Nephron (organoid): Measurements from ENCODE around the gene RGS6.

Experiments
- H3K27ac Mint-ChIP-seq, 3 experiments: 2 replicates each; pipeline ENCODE4 v1.8.0; 2020; ENCODE audit warnings: mixed read lengths in 3 of 3, mild to moderate bottlenecking in 2 of 3, moderate library complexity in 1 of 3
- H3K27me3 Mint-ChIP-seq: 2 replicates; pipeline ENCODE4 v1.8.0; 2021; ENCODE audit warnings: low read depth, mild to moderate bottlenecking, moderate library complexity, mixed read lengths
- H3K36me3 Mint-ChIP-seq: 2 replicates; pipeline ENCODE4 v1.8.0; 2020; ENCODE audit warnings: low read depth, mixed read lengths
- H3K4me1 Mint-ChIP-seq: 2 replicates; pipeline ENCODE4 v1.8.0; 2020; ENCODE audit warnings: mixed read lengths
- H3K4me3 Mint-ChIP-seq, 3 experiments: 2 replicates each; pipeline ENCODE4 v1.8.0; 2020; ENCODE audit warnings: mild to moderate bottlenecking in 3 of 3, mixed read lengths in 3 of 3, moderate library complexity in 2 of 3
- H3K9me3 Mint-ChIP-seq: 2 replicates; pipeline ENCODE4 v1.8.0; 2020; ENCODE audit warnings: mixed read lengths
- TF ChIP-seq, protein P1 (sequence below), 3 experiments: fragments of 200-600 bp; sonication (generic); IDR thresholded peaks; one replicate each; pipeline ENCODE4 v1.5.0; 2021; ENCODE audit warnings: antibody characterized with exemption in 3 of 3; ENCODE audit not compliant: unreplicated experiment in 3 of 3

The RGS6 gene

DNA sequence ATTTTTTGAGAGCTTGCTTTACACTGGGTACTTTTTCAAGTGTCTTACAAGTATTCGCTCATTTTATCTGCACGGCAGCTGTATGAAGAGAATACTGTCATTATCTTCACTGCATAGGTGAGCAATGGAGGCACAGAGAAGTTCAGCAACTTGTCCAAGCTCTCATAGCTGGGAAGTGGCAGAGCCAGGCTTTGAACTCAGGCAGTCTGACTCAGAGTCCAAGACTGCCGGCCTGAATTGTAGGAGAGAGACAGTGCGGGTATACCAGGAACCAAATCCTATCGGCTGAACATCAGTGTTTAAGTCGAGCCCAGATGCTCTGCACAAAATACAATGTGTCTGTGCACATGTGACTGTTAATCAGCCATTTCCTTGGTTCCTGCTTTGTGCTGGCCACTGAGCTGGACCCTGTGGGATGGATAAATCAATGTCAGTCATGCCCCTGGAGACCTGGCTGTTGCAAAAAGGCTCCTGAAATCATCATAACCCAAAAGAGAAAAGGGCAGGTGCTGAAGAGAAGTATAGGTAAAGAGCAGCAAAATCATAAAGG, 487.1 kb downstream of the RGS6 start:
- Mint-ChIP-seq H3K9me3 (peaks cover 23% of the 10 kb centered on the region), H3K27ac (no peak overlapping the region), H3K36me3 (peaks cover 4% of the 10 kb centered on the region), H3K4me3 (no peak overlapping the region), H3K4me1 (peaks cover 6% of the 10 kb centered on the region), H3K27me3 (no peaks in the 10 kb centered on the region)
- TF ChIP-seq, protein P1, sequence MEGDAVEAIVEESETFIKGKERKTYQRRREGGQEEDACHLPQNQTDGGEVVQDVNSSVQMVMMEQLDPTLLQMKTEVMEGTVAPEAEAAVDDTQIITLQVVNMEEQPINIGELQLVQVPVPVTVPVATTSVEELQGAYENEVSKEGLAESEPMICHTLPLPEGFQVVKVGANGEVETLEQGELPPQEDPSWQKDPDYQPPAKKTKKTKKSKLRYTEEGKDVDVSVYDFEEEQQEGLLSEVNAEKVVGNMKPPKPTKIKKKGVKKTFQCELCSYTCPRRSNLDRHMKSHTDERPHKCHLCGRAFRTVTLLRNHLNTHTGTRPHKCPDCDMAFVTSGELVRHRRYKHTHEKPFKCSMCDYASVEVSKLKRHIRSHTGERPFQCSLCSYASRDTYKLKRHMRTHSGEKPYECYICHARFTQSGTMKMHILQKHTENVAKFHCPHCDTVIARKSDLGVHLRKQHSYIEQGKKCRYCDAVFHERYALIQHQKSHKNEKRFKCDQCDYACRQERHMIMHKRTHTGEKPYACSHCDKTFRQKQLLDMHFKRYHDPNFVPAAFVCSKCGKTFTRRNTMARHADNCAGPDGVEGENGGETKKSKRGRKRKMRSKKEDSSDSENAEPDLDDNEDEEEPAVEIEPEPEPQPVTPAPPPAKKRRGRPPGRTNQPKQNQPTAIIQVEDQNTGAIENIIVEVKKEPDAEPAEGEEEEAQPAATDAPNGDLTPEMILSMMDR (IDR thresholded peaks at IDR 0.05; ENCODE audit: unreplicated experiment in 3 of 3) = no peak

GRCh38 chr14:72420749-72421474, 488.7 kb downstream of the RGS6 start:
- TF ChIP-seq, protein P1 (IDR thresholded peaks at IDR 0.05; ENCODE audit: unreplicated experiment in 3 of 3) = peak; percentile 97 to 99 (median 98)
- Mint-ChIP-seq H3K9me3 (peaks cover 14% of the 10 kb centered on the region), H3K27ac (peak overlapping the region in 1 of 3 experiments; percentile 28), H3K27me3 (no peaks in the 10 kb centered on the region), H3K4me1 (peaks cover 6% of the 10 kb centered on the region), H3K36me3 (peaks cover 4% of the 10 kb centered on the region), H3K4me3 (no peak overlapping the region)

DNA sequence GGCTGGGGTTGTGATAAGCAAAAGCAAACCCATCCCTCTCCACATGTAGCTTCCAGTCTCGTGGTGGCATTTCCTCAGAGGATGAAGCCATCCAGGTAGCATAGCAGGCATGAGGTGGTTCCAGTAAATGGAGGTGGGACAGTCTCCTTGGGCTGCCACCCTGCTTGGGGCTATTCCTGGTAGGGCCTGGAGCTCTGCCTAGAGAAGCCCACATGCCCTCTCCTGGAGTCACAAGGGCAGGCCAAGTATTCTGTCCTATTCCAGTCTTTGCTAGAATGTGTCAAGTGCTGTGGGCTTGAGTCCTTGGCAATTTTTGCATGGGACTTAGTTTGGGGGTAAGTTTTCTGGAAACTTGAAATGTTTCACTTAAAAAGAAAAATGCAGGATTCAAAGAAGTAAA, 491.7 kb downstream of the RGS6 start:
- Mint-ChIP-seq H3K4me3 (no peak overlapping the region), H3K36me3 (no peaks in the 10 kb centered on the region), H3K27ac (peak overlapping the region in 1 of 3 experiments; percentile 49), H3K4me1 (peaks cover 6% of the 10 kb centered on the region), H3K27me3 (peaks cover 7% of the 10 kb centered on the region), H3K9me3 (peaks cover 20% of the 10 kb centered on the region)
- TF ChIP-seq, protein P1 (IDR thresholded peaks at IDR 0.05; ENCODE audit: unreplicated experiment in 3 of 3) = no peak

DNA sequence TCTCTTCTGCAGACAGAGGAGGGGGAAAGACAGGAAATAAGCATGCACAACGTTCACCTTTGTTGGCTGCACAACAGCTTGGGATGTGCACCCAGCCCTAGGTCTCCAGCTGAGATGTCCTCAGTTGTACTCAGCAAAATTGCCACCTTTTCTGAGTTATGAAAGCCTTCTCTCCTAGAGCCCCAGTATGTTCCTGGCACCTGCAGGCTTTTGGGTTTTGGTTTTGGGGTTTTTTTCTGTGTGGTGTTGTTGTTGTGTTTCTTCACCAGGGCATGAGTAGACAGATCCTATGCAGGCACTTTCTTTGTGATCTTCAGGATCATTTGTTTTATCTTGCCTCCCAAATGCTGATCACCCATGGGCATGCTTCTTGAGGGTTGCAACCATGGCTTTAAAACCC, 498.2 kb downstream of the RGS6 start:
- H3K4me3 Mint-ChIP-seq = no peak overlapping the region
- no peaks in the 10 kb centered on the region for H3K36me3 Mint-ChIP-seq
- TF ChIP-seq, protein P1 (IDR thresholded peaks at IDR 0.05; ENCODE audit: unreplicated experiment in 3 of 3) = no peak
- H3K4me1 Mint-ChIP-seq = no peaks in the 10 kb centered on the region
- peaks cover 7% of the 10 kb centered on the region for H3K27me3 Mint-ChIP-seq
- H3K9me3 Mint-ChIP-seq = peaks cover 13% of the 10 kb centered on the region
- H3K27ac Mint-ChIP-seq = no peak overlapping the region

DNA sequence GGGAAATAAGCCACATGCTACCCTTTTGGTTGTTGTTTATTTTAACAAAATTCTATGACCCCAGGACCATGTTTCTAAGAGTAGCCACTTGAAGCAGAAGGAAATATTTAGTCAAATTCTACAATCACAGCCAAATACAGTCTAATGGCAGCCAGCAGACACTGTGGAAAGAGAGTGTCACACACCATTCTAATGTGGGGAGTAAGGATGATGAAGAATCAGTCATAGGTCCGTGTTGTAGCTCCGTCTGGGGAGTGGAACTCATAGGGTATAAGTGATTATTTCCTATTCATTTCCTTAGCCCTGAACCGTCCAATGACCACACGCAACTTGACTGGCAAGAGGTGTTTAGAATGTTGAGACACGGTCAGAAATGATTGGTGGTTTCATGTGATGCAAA, 500.5 kb downstream of the RGS6 start:
- Mint-ChIP-seq H3K27me3 (peaks cover 2% of the 10 kb centered on the region), H3K4me1 (no peaks in the 10 kb centered on the region), H3K9me3 (peaks cover 9% of the 10 kb centered on the region), H3K4me3 (no peak overlapping the region), H3K36me3 (no peaks in the 10 kb centered on the region), H3K27ac (no peak overlapping the region)
- TF ChIP-seq, protein P1 (IDR thresholded peaks at IDR 0.05; ENCODE audit: unreplicated experiment in 3 of 3) = no peak

GRCh38 chr14:72433511-72433910, 501.3 kb downstream of the RGS6 start:
- TF ChIP-seq, protein P1 (IDR thresholded peaks at IDR 0.05; ENCODE audit: unreplicated experiment in 3 of 3) = no peak
- no peaks in the 10 kb centered on the region for H3K36me3 Mint-ChIP-seq
- H3K27me3 Mint-ChIP-seq = no peaks in the 10 kb centered on the region
- no peak overlapping the region for H3K27ac Mint-ChIP-seq
- H3K4me1 Mint-ChIP-seq = no peaks in the 10 kb centered on the region
- H3K9me3 Mint-ChIP-seq = peaks cover 3% of the 10 kb centered on the region
- H3K4me3 Mint-ChIP-seq = no peak overlapping the region
